MCF 10A (cell line): ENCODE measurements around the gene PAX4. TPM values are rescaled to one million over a fixed set of nuclear protein-coding genes. Genes with fewer than 3 reads are reported as not detected.

ENCODE experiments used
- BruUV-seq: library from RNA; stranded (reverse); fragments of 400-500 nt; replicated peaks from 2 replicates; lab custom pipeline; 2021; lab: Mats Ljungman, UMichigan
- CTCF ChIA-PET: fragments of 300-600 bp; sonication (Branson Sonifier 250); formaldehyde crosslinking; extraction: SDS; loops from one replicate; lab custom pipeline; 2021; ENCODE audit warnings: antibody characterized with exemption, inconsistent platforms; lab: Yijun Ruan, JAX
- POLR2A ChIA-PET: fragments of 300-600, 350-650 bp; sonication (Branson Sonifier 250); formaldehyde crosslinking; extraction: SDS; loops from one replicate; lab custom pipeline; 2020; ENCODE audit warnings: antibody characterized with exemption, inconsistent platforms; lab: Yijun Ruan, JAX
- DNase-seq: peaks from one replicate; pipeline ENCODE4 v3.0.0-alpha.2; 2018; ENCODE audit not compliant: unreplicated experiment
- H3K27ac Mint-ChIP-seq: one replicate; pipeline ENCODE4 v1.8.0; 2022; ENCODE audit warnings: mild to moderate bottlenecking, low read depth, mixed read lengths; ENCODE audit not compliant: unreplicated experiment
- H3K27me3 Mint-ChIP-seq: one replicate; pipeline ENCODE4 v1.8.0; 2022; ENCODE audit warnings: mixed read lengths; ENCODE audit not compliant: insufficient read depth, unreplicated experiment
- H3K36me3 Mint-ChIP-seq: one replicate; pipeline ENCODE4 v1.8.0; 2022; ENCODE audit warnings: mild to moderate bottlenecking, moderate library complexity, mixed read lengths; ENCODE audit not compliant: insufficient read depth, unreplicated experiment
- H3K4me1 Mint-ChIP-seq: one replicate; pipeline ENCODE4 v1.8.0; 2022; ENCODE audit warnings: mixed read lengths; ENCODE audit not compliant: insufficient read depth, unreplicated experiment
- H3K4me3 Mint-ChIP-seq: one replicate; pipeline ENCODE4 v1.8.0; 2022; ENCODE audit warnings: mild to moderate bottlenecking, moderate library complexity, mixed read lengths; ENCODE audit not compliant: unreplicated experiment
- H3K9me3 Mint-ChIP-seq: one replicate; pipeline ENCODE4 v1.8.0; 2022; ENCODE audit warnings: mixed read lengths; ENCODE audit not compliant: unreplicated experiment
- intact Hi-C: fragments of 100-400 bp; cut with micrococcal nuclease; formaldehyde crosslinking; loops from 2 replicates; pipeline ENCODE4 v1.14.1; 2022
- total RNA-seq: library from RNA; stranded (reverse); gene quantifications from 2 replicates; pipeline ENCODE4 v1.2.3, GENCODE V29; 2022
- TF ChIP-seq, protein P1 (sequence below): fragments of 200-600 bp; IDR thresholded peaks from one replicate; pipeline ENCODE4 v1.8.0; 2022; ENCODE audit warnings: antibody characterized with exemption, mild to moderate bottlenecking; ENCODE audit not compliant: unreplicated experiment

Gene PAX4
- total RNA-seq, 1 experiment from 2014 or later, result not detected

DNA sequence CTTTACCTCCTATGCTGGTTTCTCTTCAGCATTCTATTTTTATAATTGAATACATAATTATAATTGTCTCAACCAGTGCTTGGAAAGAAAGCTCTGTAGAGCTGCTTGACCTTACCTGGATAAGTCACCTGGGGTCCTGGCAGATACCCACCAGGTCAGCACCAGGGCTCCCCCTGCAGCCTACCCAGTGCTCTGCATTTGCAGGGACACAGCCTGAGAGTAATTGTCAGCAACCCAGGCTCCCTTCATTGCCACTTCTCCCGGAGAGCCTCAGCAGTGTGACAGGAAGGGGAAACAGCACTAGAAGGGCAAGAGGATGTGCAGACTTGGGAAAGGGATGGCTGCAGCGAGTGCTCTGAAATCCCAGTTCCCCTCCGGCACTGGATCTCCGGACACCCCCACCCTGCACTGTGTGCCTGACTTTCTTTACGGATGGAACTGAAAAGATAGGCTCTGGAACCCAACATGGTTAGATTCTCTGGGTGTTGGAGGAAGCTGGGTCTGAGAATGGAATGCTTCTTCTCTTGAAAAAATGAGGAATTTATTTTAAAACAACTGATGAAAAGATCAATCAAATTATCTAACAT is 11.4 kb upstream of the PAX4 start:
- intact Hi-C loops, result no loop called here
- H3K4me1 Mint-ChIP-seq, result no peaks in the 10 kb centered on the region
- POLR2A ChIA-PET, result no interaction called here

GRCh38 chr7:127628445-127628844 is 10.5 kb upstream of the PAX4 start:
- intact Hi-C loops, result no loop called here
- no peak for DNase-seq
- no peak overlapping the region for H3K4me3 Mint-ChIP-seq
- H3K27me3 Mint-ChIP-seq, result peaks cover 31% of the 10 kb centered on the region
- H3K27ac Mint-ChIP-seq, result no peak overlapping the region
- TF ChIP-seq, protein P1, sequence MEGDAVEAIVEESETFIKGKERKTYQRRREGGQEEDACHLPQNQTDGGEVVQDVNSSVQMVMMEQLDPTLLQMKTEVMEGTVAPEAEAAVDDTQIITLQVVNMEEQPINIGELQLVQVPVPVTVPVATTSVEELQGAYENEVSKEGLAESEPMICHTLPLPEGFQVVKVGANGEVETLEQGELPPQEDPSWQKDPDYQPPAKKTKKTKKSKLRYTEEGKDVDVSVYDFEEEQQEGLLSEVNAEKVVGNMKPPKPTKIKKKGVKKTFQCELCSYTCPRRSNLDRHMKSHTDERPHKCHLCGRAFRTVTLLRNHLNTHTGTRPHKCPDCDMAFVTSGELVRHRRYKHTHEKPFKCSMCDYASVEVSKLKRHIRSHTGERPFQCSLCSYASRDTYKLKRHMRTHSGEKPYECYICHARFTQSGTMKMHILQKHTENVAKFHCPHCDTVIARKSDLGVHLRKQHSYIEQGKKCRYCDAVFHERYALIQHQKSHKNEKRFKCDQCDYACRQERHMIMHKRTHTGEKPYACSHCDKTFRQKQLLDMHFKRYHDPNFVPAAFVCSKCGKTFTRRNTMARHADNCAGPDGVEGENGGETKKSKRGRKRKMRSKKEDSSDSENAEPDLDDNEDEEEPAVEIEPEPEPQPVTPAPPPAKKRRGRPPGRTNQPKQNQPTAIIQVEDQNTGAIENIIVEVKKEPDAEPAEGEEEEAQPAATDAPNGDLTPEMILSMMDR, result no peak
- no peaks in the 10 kb centered on the region for H3K36me3 Mint-ChIP-seq
- H3K9me3 Mint-ChIP-seq, result no peaks in the 10 kb centered on the region
- no TSS peak for BruUV-seq
- ChIA-PET POLR2A (no interaction called here), CTCF (interaction anchor here (0.6 kb wide), 1 partner anchor 31 kb away, joined by 4 read pairs; no protein-coding TSS in a partner anchor)
- no peaks in the 10 kb centered on the region for H3K4me1 Mint-ChIP-seq

More for the DNA sequence above, 11.4 kb upstream of the PAX4 start:
- TF ChIP-seq, protein P1, result peak; percentile 34
- Mint-ChIP-seq H3K27ac (no peak overlapping the region), H3K36me3 (no peaks in the 10 kb centered on the region), H3K9me3 (no peaks in the 10 kb centered on the region), H3K4me3 (no peak overlapping the region), H3K27me3 (peaks cover 22% of the 10 kb centered on the region)
- peak; percentile 35 for DNase-seq
- no TSS peak for BruUV-seq
- CTCF ChIA-PET, result interaction anchor here (0.6 to 0.7 kb wide), 2 partner anchors 341 to 580 kb away, joined by 3 read pairs; no protein-coding TSS in a partner anchor

DNA sequence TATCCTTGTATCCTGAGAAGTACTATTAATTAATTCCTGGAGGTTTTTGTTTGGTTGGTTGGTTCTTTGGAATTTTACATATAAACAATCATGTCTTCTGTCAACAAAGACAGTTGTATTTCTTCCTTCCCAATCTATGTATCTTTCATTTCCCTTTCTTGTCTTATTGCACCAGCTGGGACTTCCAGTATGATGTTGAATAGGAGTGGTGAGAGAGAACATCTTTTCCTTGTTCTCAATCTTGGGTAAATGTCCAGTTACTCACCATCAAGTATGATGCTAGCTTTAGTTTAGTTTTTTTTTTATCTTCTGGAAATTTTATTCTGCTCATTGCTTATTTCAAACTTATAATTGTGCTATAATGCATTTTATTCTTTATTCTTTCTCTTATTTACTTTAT is 7.4 kb upstream of the PAX4 start:
- Mint-ChIP-seq H3K36me3 (no peaks in the 10 kb centered on the region), H3K27ac (no peak overlapping the region), H3K4me3 (no peak overlapping the region), H3K9me3 (no peaks in the 10 kb centered on the region), H3K27me3 (peaks cover 62% of the 10 kb centered on the region), H3K4me1 (no peaks in the 10 kb centered on the region)
- POLR2A ChIA-PET, result interaction anchor here (0.8 kb wide), 1 partner anchor 80 kb away, joined by 3 read pairs; no protein-coding TSS in a partner anchor
- intact Hi-C loops, result no loop called here
- DNase-seq, result no peak
- BruUV-seq, result no TSS peak
- CTCF ChIA-PET, result interaction anchor here (0.6 kb wide), 2 partner anchors 112 to 231 kb away, joined by 3 read pairs; no protein-coding TSS in a partner anchor
- TF ChIP-seq, protein P1, result no peak

- Mint-ChIP-seq H3K4me1 (no peaks in the 10 kb centered on the region), H3K9me3 (no peaks in the 10 kb centered on the region), H3K27ac (no peak overlapping the region), H3K4me3 (no peak overlapping the region), H3K36me3 (no peaks in the 10 kb centered on the region), H3K27me3 (peaks cover 96% of the 10 kb centered on the region)
- ChIA-PET CTCF (interaction anchor here (0.6 to 0.8 kb wide), 3 partner anchors 31 to 370 kb away, joined by 3 to 7 read pairs (median 6); no protein-coding TSS in a partner anchor), POLR2A (no interaction called here)
- BruUV-seq, result no TSS peak
- intact Hi-C loops, result no loop called here
- TF ChIP-seq, protein P1, result no peak
- DNase-seq, result no peak
These were observed 2.7 kb upstream of the PAX4 start for GRCh38 chr7:127620406-127621233.
